ENCODE data around the gene SRP68. TPM values are rescaled to one million over a fixed set of nuclear protein-coding genes. Genes with fewer than 3 reads are reported as not detected.

SRP68 gene
- total RNA-seq, 1 donor from 2014 or later = 74.3 TPM

Small RNA genes within 50 kb of the gene (microRNA-seq; reads per million reads assigned to microRNA genes)
- 8.8 reads per million, percentile 32 among the genes with 10 or more reads in this experiment for gene MIR6868

Other genes starting within 250 kb of the SRP68 start
- 2.5 and 2.7 TPM in 2 replicates for gene UNC13D, start 228.1 kb downstream of the SRP68 start, total RNA-seq
- gene WBP2, start 217.2 kb downstream of the SRP68 start, total RNA-seq = 65.6 and 72.6 TPM in 2 replicates
- gene TRIM47, start 193.9 kb downstream of the SRP68 start, total RNA-seq = 5.6 and 5.9 TPM in 2 replicates
- gene TRIM65, start 175.6 kb downstream of the SRP68 start, total RNA-seq = 15.4 and 20.1 TPM in 2 replicates
- 58.9 and 65.6 TPM in 2 replicates for gene MRPL38, start 167.6 kb downstream of the SRP68 start, total RNA-seq
- gene FBF1, start 131.5 kb downstream of the SRP68 start, total RNA-seq = 5.1 and 5.2 TPM in 2 replicates
- 56.8 and 61.3 TPM in 2 replicates for gene ACOX1, start 93.4 kb downstream of the SRP68 start, total RNA-seq
- 17.7 and 19.0 TPM in 2 replicates for gene TEN1, start 93.3 kb downstream of the SRP68 start, total RNA-seq
- 5.0 and 7.5 TPM in 2 replicates for gene CDK3, start 71.7 kb downstream of the SRP68 start, total RNA-seq
- gene EVPL, start 45.2 kb downstream of the SRP68 start, total RNA-seq = not detected in 2 replicates
- gene GALR2, start 2.3 kb upstream of the SRP68 start, total RNA-seq = 0.36 TPM in 1 of 2 replicates, not detected in the other
- 0.23 TPM in 1 of 2 replicates, not detected in the other for gene ZACN, start 6.7 kb upstream of the SRP68 start, total RNA-seq
- 145 and 154 TPM in 2 replicates for gene EXOC7, start 31.3 kb upstream of the SRP68 start, total RNA-seq
- 0.31 and 0.48 TPM in 2 replicates for gene FOXJ1, start 68.7 kb upstream of the SRP68 start, total RNA-seq
- gene RNF157, start 168.0 kb upstream of the SRP68 start, total RNA-seq = 1.4 and 1.8 TPM in 2 replicates
- gene UBALD2, start 192.8 kb upstream of the SRP68 start, total RNA-seq = 32.8 and 34.6 TPM in 2 replicates
- gene QRICH2, start 235.8 kb upstream of the SRP68 start, total RNA-seq = 2.5 and 3.8 TPM in 2 replicates

Data from astrocyte (in vitro differentiated cells and primary cell).